HCT116 (cell line): ENCODE data around the gene MORC4. TPM values are rescaled to one million over a fixed set of nuclear protein-coding genes. Genes with fewer than 3 reads are reported as not detected.

Experiments used
- ATAC-seq: fragments of 200-7000 bp; cut with Tn5 transposase; 2 replicates; pipeline ENCODE4 v1.9.1; 2020; ENCODE audit warnings: mild to moderate bottlenecking, moderate library complexity
- BruUV-seq: library from RNA; stranded (reverse); fragments of 400-500 nt; replicated peaks from 2 replicates; lab custom pipeline; 2021; lab: Mats Ljungman, UMichigan
- CTCF ChIA-PET: fragments of 300-600 bp; sonication (Branson Sonifier 250); formaldehyde crosslinking; loops from one replicate; lab custom pipeline; 2021; ENCODE audit warnings: antibody characterized with exemption; lab: Charles Lee
- POLR2A ChIA-PET: fragments of 300-600, 350-600 bp; sonication (Branson Sonifier 250); formaldehyde crosslinking; loops from one replicate; lab custom pipeline; 2021; ENCODE audit warnings: antibody characterized with exemption; lab: Charles Lee
- RAD21 ChIA-PET, 2 experiments: fragments of 300-600 bp; sonication (Branson Sonifier 250); formaldehyde crosslinking; loops; one replicate each; lab custom pipeline; 2023; ENCODE audit warnings: low total read pairs in 2 of 2; ENCODE audit not compliant: uncharacterized antibody in 2 of 2, unreplicated experiment in 2 of 2, low non-redundant PET in 1 of 2; lab: Charles Lee
- DNase-seq: peaks from one replicate; pipeline ENCODE4 v3.0.0-alpha.2; 2010; ENCODE audit warnings: low read depth, low spot score
- H2AFZ ChIP-seq: fragments of 200-600 bp; shearing (Covaris generic), sonication (generic); 2 replicates; pipeline ENCODE4 v1.6.1; 2017; ENCODE audit warnings: low read depth, mixed run types, mixed read lengths, antibody characterized with exemption, low read length; ENCODE audit not compliant: poor library complexity, severe bottlenecking
- H3K27ac ChIP-seq: 2 replicates; pipeline ENCODE4 v1.5.1; 2012; ENCODE audit warnings: low read depth, low read length
- H3K27me3 ChIP-seq: fragments of 200-600 bp; sonication (generic); 2 replicates; pipeline ENCODE4 v1.6.1; 2016; ENCODE audit warnings: mixed run types, low read length, mixed read lengths; ENCODE audit not compliant: insufficient read depth
- H3K36me3 ChIP-seq, 2 experiments: fragments of 200-500 bp in 1 of 2; fragments of 200-600 bp in 1 of 2; sonication (Bioruptor generic) in 1 of 2; sonication (generic) in 1 of 2; 2 replicates each; pipeline versions ENCODE4 v1.5.1 to v1.6.1; 2014 to 2016; ENCODE audit warnings: low read length in 2 of 2, inconsistent platforms in 1 of 2, mixed read lengths in 1 of 2, mixed run types in 1 of 2; ENCODE audit not compliant: insufficient read depth in 2 of 2, control insufficient read depth in 1 of 2
- H3K4me1 ChIP-seq, 2 experiments: fragments of 200-600 bp in 1 of 2; sonication (generic) in 1 of 2; 2 replicates each; pipeline versions ENCODE4 v1.5.1 to v1.6.1; 2012 to 2017; ENCODE audit warnings: low read length in 2 of 2, inconsistent platforms in 1 of 2, mild to moderate bottlenecking in 1 of 2, mixed read lengths in 1 of 2, mixed run types in 1 of 2, moderate library complexity in 1 of 2; ENCODE audit not compliant: insufficient read depth in 2 of 2, control insufficient read depth in 1 of 2
- H3K4me2 ChIP-seq: fragments of 200-600 bp; sonication (generic); 2 replicates; pipeline ENCODE4 v1.6.1; 2017; ENCODE audit warnings: mixed run types, low read length, mixed read lengths
- H3K4me3 ChIP-seq, 2 experiments: fragments of 200-600 bp in 1 of 2; sonication (generic) in 1 of 2; replicated peaks in 1 of 2; 2 replicates each; pipeline ENCODE4 v1.5.1; 2011 to 2016; ENCODE audit warnings: low read length in 2 of 2, control low read depth in 1 of 2, low read depth in 1 of 2, mild to moderate bottlenecking in 1 of 2, mixed read lengths in 1 of 2, mixed run types in 1 of 2
- H3K79me2 ChIP-seq: fragments of 200-600 bp; sonication (generic); 2 replicates; pipeline ENCODE4 v1.6.1; 2017; ENCODE audit warnings: mild to moderate bottlenecking, mixed run types, low read length, moderate library complexity, mixed read lengths; ENCODE audit not compliant: insufficient read depth
- H3K9ac ChIP-seq: fragments of 200-600 bp; sonication (generic); 2 replicates; pipeline ENCODE4 v1.6.1; 2016; ENCODE audit warnings: low read length, mixed read lengths
- H3K9me2 ChIP-seq: fragments of 200-600 bp; sonication (generic), shearing (Covaris generic); 2 replicates; pipeline ENCODE4 v1.6.1; 2017; ENCODE audit warnings: mixed run types, mild to moderate bottlenecking, moderate library complexity; ENCODE audit not compliant: insufficient read depth
- H3K9me3 ChIP-seq, 2 experiments: fragments of 200-500 bp in 1 of 2; fragments of 200-600 bp in 1 of 2; sonication (Bioruptor generic) in 1 of 2; sonication (generic) in 1 of 2; 2 replicates each; pipeline ENCODE4 v1.6.1; 2014 to 2017; ENCODE audit warnings: low read length in 2 of 2, mixed read lengths in 2 of 2, inconsistent platforms in 1 of 2, low read depth in 1 of 2, mild to moderate bottlenecking in 1 of 2, mixed run types in 1 of 2, moderate library complexity in 1 of 2; ENCODE audit not compliant: control insufficient read depth in 1 of 2, insufficient read depth in 1 of 2
- H4K20me1 ChIP-seq: fragments of 200-600 bp; sonication (generic), shearing (Covaris generic); 2 replicates; pipeline ENCODE4 v1.6.1; 2017; ENCODE audit warnings: mixed run types, mild to moderate bottlenecking, moderate library complexity; ENCODE audit not compliant: insufficient read depth
- ATF3 ChIP-seq: IDR thresholded peaks from 2 replicates; pipeline ENCODE4 v1.6.1; 2012
- CBX3 ChIP-seq: IDR thresholded peaks from 2 replicates; pipeline ENCODE4 v1.6.1; 2012; ENCODE audit warnings: low read depth
- CTCF ChIP-seq, 3 experiments: fragments of 200-600 bp in 1 of 3; sonication (generic) in 1 of 3; IDR thresholded peaks in 2 of 3; conservative IDR thresholded peaks in 1 of 3; 2 replicates each; pipeline ENCODE4 v1.5.1; 2012 to 2017; ENCODE audit warnings: low read depth in 2 of 3, low read length in 2 of 3, antibody characterized with exemption in 1 of 3, borderline replicate concordance in 1 of 3, control low read depth in 1 of 3, mild to moderate bottlenecking in 1 of 3, mixed read lengths in 1 of 3, mixed run types in 1 of 3, moderate library complexity in 1 of 3; ENCODE audit not compliant: insufficient read depth in 1 of 3
- EGR1 ChIP-seq: IDR thresholded peaks from 2 replicates; pipeline ENCODE4 v1.6.1; 2012; ENCODE audit warnings: low read depth
- POLR2AphosphoS5 ChIP-seq: IDR thresholded peaks from 2 replicates; pipeline ENCODE4 v1.6.1; 2011; ENCODE audit warnings: mild to moderate bottlenecking, low read depth, low read length, moderate library complexity
- RAD21 ChIP-seq: IDR thresholded peaks from 2 replicates; pipeline ENCODE4 v1.6.1; 2012; ENCODE audit warnings: low read depth, mild to moderate bottlenecking
- REST ChIP-seq: IDR thresholded peaks from 2 replicates; pipeline ENCODE4 v1.6.1; 2012; ENCODE audit warnings: low read depth
- SIN3A ChIP-seq: IDR thresholded peaks from 2 replicates; pipeline ENCODE4 v1.6.1; 2012; ENCODE audit warnings: low read depth
- SRF ChIP-seq: IDR thresholded peaks from 2 replicates; pipeline ENCODE4 v1.6.1; 2012; ENCODE audit warnings: low read depth
- ZFX ChIP-seq: fragments of 450-650 bp; IDR thresholded peaks from 2 replicates; pipeline ENCODE4 v1.6.1; 2017
- ZNF274 ChIP-seq: fragments of 200-500 bp; sonication (Bioruptor generic); IDR thresholded peaks from 2 replicates; pipeline ENCODE4 v1.6.1; 2014; ENCODE audit warnings: mild to moderate bottlenecking, low read depth, low read length, inconsistent platforms
- intact Hi-C: fragments of 100-400 bp; cut with micrococcal nuclease; formaldehyde crosslinking; loops from 2 replicates; pipeline ENCODE4 v1.10.0; 2022
- total RNA-seq: library from RNA; stranded (reverse); gene quantifications from one replicate; pipeline ENCODE4 v1.2.1, GENCODE V29; 2021; ENCODE audit not compliant: unreplicated experiment

Gene MORC4
- total RNA-seq, 1 experiment from 2014 or later: 20.6 TPM

- H3K9me3 ChIP-seq: no peaks in the 10 kb centered on the region
- no peak for DNase-seq
- no peaks in the 10 kb centered on the region for H4K20me1 ChIP-seq
- no peak overlapping the region for H3K9ac ChIP-seq
- ChIA-PET POLR2A (no interaction called here), CTCF (interaction anchor here (2.4 kb wide), 1 partner anchor 55 kb away, joined by 5 read pairs; the partner anchor contains the start of gene RIPPLY1), RAD21 (no interaction called here)
- BruUV-seq: no TSS peak
- peaks cover 0 to 12% of the 10 kb centered on the region in 2 experiments; a peak in 2 of 4 replicates for H3K36me3 ChIP-seq
- H3K4me1 ChIP-seq: peaks cover 0 to 3% of the 10 kb centered on the region in 2 experiments; a peak in 3 of 4 replicates
- no peaks in the 10 kb centered on the region for H3K79me2 ChIP-seq
- no peak for ATAC-seq
- no peak overlapping the region for H3K4me2 ChIP-seq
- TF ChIP-seq REST (no peak), EGR1 (no peak), SIN3A (no peak), RAD21 (no peak), SRF (no peak), POLR2AphosphoS5 (no peak), ZFX (no peak), ZNF274 (no peak), ATF3 (no peak), CTCF (IDR thresholded peaks at IDR 0.05 in 2 of 3, conservative IDR thresholded peaks at IDR 0.05 in 1 of 3; ENCODE audit: borderline replicate concordance in 1 of 3, insufficient read depth in 1 of 3, low read depth in 2 of 3, low read length in 2 of 3) (no peak), CBX3 (no peak)
- no peaks in the 10 kb centered on the region for H3K27me3 ChIP-seq
- no peak overlapping the region for H3K4me3 ChIP-seq
- H3K27ac ChIP-seq: no peak overlapping the region
- no peak overlapping the region for H2AFZ ChIP-seq
- no peaks in the 10 kb centered on the region for H3K9me2 ChIP-seq
- intact Hi-C loops: no loop called here
Measured at GRCh38 chrX:106957856-106958255, 42.2 kb downstream of the MORC4 start.
